GM18519 (cell line): ENCODE data around the gene PEMT.

ENCODE experiments used
- ATAC-seq: cut with Tn5 transposase; IDR thresholded peaks from one replicate; pipeline ENCODE4 v1.9.1; 2021; ENCODE audit warnings: mild to moderate bottlenecking, moderate library complexity; ENCODE audit not compliant: unreplicated experiment, low FRiP score

The PEMT gene

DNA sequence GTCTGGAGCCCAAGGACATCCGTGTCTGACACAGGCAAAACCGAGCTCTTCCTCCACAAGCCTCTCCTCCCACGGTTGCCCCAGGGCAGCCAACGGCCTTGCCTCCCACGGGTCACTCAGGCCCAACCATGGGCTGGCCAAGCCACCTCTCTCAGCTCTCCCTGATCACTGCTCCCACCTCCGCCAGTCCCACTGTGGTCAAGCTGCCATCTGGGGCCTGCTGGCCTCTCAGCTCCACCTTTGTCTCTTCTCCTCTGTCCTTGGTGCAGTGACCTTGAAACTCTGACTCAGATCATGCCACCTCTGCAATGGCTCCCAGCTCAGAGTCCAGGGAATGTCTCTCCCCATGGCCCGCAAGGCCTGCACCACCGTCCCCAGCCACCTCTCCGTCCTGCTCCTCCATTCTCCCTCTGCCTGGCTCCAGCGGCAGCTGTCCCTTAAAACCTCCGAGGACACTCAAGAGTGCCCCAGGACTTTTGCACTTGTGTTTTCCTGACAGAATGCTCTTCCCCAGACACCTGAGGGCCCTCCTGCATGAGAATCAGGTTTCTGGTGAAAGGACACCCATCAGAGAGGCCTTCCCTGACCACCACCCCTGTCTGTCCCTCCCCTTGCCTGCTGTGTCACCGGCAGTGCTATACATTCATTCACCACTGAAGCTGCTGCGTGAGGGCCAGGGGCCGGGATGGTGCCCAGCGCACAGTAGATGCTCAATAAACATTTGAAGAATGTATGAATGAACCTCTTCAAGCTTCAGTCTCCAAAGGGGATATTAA lies 19.3 kb downstream of the PEMT start:
- no peak for ATAC-seq

DNA sequence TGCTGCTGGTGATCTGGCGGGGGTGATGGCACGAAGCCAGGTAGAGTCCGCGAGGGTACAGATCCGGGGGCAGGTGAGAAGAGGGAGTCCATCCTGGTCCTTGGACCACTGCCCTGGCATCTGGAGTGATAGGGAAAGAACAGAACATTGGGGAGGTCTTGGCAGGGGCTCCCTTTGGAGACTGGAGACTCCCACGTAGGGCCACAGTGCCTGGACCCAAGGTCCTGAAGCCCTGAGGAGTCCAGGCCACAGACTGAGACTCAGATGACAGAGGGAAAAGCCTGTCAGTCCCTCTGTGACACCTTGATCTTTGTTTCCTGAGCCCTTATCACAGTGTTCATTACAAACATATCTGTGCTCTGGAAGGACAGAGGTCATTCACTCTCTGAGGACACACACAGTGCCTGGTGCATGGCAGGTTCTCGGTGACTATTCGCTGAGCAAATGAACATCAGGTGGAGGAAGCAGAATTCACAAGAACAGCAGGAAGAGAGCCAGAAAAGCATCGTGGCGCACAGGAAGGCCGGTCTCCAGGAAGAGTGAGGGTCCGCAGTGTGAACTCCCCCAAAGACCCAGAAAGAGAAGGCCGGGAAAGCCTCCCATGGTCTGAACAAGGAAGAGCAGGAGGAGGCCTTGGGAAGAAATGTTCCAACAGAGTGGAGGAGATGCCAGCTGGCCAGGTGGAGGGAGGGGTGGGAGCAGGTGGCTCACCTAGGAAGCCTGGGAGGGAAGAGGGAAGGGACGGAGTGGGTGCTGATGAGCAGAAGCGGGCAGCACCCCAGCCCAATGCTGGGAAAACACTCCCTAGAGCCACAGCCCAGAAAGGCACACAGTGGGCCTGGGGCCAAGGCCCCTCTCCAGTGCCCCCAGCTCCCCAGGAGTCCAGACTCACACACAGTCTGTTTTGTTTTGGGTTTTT lies 20.5 kb downstream of the PEMT start:
- ATAC-seq, result no peak

- ATAC-seq, result no peak
These were observed 21.2 kb downstream of the PEMT start for GRCh38 chr17:17570140-17570797.

DNA sequence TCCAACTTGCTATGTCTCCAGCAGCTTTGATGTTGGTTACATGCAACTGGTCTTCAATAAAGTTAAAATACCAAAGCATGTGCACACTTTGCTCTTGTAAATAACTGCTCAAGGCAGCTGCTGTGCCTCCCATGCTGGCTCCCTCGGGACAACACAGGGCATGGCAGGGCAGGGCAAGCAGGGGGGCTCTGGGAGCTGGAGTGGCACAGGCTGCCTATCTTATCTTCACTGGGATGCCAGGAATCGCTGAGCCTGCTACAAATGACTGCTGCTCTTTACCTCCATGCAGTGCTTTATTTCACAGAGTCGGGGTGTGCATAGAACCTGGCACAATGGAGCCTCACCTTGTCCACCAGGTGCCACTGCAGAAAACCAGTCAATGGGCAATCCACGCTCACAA lies 21.8 kb downstream of the PEMT start:
- no peak for ATAC-seq

GRCh38 chr17:17568772-17569195 lies 22.7 kb downstream of the PEMT start:
- ATAC-seq, result no peak

DNA sequence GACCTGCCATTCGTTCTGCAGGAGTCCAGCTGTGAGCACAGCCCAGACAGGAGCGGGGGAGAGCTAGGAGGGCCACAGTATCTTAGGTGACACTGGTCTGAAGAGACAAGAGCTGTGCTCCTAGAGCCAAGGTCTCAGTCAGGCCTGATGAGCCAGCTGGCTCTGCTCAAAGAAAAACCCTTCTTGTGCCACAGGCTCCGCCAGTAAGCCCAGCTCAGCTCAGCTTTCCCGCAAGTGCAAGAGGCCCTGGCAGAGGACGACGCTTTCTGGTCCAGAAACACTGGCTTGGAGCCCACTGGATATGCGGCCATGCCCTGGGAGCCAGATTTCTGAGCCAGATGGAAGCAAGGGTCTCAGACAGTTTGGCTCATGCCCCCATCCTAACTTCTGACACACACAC lies 23.9 kb downstream of the PEMT start:
- no peak for ATAC-seq

DNA sequence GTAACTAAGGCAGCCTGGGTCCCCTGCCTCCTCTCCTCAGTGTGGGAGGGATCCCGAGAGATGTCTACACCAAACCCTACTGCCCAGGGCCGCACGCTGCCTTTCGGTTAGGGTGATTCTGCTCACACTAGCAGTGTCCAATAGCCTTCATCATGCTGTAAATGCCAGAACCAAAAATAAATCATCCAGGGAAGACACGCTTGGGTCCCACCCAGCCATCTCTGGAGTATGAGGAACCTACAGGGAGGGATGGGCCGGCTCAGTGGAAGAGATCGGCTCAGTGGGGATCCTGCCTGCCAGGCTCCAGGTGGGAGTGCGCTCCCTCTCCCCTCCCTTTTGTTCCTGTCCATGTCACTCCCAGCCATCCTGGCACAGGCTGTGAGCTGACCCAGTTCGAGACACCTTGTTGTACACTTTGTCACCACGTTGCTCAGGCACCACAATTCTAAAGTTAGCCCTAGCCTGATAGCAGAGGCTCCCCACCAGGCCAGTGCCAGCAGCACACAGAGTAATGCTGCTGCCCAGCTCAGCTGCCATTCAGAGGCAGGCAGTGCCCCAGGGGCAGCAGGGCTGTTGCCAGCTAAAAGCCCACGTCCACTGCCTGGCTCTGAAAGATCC lies 24.5 kb downstream of the PEMT start:
- no peak for ATAC-seq

- no peak for ATAC-seq
These were observed 25.8 kb downstream of the PEMT start for GRCh38 chr17:17565471-17566339.

- no peak for ATAC-seq
These were observed 26.6 kb downstream of the PEMT start for GRCh38 chr17:17564896-17565295.

- ATAC-seq, result no peak
These were observed 27.2 kb downstream of the PEMT start for GRCh38 chr17:17564323-17564722.

DNA sequence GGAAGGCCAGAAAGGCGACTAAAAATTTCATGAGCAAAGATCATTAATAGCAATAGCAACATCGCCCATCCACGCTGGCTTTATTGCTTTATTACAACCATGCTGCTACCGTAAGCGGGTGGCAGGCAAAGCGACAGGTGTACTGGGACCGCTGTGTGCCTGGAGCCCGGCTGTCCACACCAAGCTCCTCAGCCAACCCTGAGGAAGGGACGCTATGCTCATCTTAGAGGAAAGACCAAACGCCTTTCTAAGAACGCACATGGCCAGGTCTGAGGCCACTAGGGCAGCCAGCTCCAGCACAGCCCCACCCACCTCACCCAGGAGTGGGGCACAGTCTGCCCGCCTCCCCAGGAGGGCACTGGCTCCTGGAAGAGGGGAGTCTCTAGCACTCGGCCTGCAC lies 28.0 kb downstream of the PEMT start:
- no peak for ATAC-seq

- ATAC-seq, result no peak
These were observed 29.4 kb downstream of the PEMT start for GRCh38 chr17:17562146-17562511.

DNA sequence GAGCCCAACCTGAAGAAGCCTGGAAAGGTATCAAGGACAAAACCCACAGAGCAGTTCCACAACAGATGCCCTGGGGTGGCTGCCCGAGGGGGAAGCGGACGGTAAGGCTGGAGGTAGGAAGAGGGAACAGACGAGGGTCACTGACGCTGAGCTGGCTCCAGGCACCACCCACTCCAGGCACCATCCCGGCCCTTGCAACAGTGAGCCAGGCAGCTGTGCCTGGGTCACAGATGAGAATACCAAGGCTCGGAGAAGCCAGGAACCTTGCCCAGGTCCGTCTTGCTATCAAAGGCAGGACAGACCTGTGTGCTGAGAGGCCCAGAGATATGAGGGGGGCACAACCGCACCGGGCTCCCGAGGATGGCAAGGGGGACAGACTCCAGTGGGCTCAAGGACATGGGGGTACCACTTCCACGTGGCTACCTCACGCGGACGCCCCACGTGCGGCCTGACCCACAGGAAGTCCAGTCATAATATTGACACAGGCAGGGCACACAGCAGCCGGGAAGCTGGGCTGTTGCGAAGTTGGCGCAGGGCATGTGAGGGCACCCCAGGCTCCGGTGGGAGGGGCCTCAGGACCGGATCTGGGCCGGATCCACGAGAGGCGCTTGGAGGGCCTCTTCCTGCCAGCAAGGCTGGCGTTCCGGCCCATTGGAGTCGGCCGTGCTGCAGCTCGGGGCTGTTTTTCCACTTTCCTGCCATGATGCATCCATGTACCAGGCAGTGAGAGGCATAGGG lies 29.9 kb downstream of the PEMT start:
- ATAC-seq, result no peak

DNA sequence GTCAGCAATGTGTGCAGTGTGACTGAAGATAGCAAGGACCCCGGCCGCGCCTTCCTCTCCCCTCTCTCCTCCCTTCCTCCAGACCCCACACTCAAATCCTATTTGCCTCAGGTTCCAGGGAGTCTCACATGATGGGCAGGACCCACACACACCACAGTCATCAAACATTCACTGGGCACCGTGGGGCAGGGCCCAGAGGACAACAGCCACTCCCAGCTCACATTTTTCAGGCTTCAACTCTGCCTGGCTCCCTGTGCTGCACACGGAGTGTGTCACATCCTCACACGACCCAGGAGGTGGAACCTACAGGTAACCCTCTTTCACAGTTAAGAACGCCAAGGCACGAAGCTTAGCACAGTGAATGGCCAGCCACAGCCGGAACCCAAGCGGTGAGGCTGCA lies 30.5 kb downstream of the PEMT start:
- ATAC-seq, result no peak

- no peak for ATAC-seq
These were observed 31.3 kb downstream of the PEMT start for GRCh38 chr17:17560167-17560566.

GRCh38 chr17:17559164-17559563 lies 32.3 kb downstream of the PEMT start:
- no peak for ATAC-seq

GRCh38 chr17:17558431-17558830 lies 33.1 kb downstream of the PEMT start:
- ATAC-seq, result no peak

GRCh38 chr17:17557796-17558195 lies 33.7 kb downstream of the PEMT start:
- ATAC-seq, result no peak

DNA sequence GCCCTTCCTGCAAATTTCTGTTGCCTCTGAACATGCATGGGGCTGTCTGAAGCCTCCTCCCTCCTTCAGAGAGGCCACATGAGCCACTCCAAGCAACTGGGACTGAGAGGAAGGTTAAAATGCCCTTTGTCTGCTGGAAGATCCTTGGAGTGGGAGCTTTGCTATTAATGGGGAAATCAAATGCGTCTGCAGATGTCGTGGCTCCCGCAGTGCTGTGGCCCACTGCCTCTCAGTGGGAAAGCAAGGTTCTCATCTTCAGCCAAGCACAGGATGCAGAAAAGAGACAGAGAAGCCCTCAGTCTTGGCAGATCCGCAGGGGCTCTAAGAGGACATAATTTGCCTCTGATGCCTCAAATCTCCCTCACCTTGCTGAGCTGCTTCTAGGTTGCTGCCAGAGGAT lies 34.8 kb downstream of the PEMT start:
- no peak for ATAC-seq
